ENCODE data around the gene CFAP126. TPM values are rescaled to one million over a fixed set of nuclear protein-coding genes. Genes with fewer than 3 reads are reported as not detected.
"Not testable (repeated sequence)": the region's sequence is repeated elsewhere in the genome, so short reads cannot be mapped to it uniquely, and the experiment has no call there.

The CFAP126 gene
- total RNA-seq, 3 donors from 2014 or later = 0.66 TPM; not detected in 2

DNA sequence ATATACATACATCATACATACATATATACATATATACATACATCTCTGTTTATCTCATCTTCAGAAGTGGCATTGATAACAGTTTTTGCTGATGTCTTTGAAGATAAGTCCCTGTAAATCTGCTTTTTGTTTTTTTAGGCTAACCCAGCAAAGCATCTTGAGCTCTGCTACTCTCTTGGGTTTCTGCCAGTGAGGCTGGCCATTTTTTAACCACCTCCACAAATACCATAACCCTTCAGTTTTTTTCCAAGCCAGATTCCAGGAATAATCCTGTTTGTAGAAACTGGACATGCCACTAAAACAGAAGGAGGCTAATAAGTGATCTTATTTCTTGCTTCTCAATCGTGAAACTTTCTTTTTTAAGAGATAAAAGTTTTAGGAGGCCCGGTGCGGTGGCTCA, 31.9 kb downstream of the CFAP126 start:
- H3K36me3 ChIP-seq = peaks cover 5% of the 10 kb centered on the region
- TF ChIP-seq, protein P1, sequence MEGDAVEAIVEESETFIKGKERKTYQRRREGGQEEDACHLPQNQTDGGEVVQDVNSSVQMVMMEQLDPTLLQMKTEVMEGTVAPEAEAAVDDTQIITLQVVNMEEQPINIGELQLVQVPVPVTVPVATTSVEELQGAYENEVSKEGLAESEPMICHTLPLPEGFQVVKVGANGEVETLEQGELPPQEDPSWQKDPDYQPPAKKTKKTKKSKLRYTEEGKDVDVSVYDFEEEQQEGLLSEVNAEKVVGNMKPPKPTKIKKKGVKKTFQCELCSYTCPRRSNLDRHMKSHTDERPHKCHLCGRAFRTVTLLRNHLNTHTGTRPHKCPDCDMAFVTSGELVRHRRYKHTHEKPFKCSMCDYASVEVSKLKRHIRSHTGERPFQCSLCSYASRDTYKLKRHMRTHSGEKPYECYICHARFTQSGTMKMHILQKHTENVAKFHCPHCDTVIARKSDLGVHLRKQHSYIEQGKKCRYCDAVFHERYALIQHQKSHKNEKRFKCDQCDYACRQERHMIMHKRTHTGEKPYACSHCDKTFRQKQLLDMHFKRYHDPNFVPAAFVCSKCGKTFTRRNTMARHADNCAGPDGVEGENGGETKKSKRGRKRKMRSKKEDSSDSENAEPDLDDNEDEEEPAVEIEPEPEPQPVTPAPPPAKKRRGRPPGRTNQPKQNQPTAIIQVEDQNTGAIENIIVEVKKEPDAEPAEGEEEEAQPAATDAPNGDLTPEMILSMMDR (IDR thresholded peaks at IDR 0.05) = no peak
- TF ChIP-seq POLR2A (IDR thresholded peaks at IDR 0.05) = no peak
- TF ChIP-seq POLR2AphosphoS5 (IDR thresholded peaks at IDR 0.05) = no peak
- no peaks in the 10 kb centered on the region for H3K4me1 ChIP-seq

DNA sequence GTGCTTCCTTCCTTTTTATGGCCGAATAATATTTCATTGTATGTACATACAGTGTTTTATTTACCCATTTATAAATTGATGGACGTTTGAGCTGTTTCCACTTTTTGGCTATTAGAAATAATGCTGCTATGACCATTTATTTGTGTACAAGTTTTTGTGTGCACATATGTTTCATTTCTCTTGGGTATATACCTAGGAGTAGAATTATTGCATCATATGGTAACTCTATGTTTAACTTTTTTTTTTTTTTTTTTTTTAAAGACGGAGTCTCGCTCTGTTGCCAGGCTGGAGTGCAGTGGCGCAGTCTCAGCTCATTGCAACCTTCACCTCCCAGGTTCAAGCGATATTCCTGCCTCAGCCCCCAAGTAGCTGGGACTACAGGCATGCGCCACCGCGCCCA, 34.5 kb downstream of the CFAP126 start:
- Histone ChIP-seq H3K9me3 (no peaks in the 10 kb centered on the region), H3K27ac (no peak overlapping the region), H3K36me3 (peaks cover 18% of the 10 kb centered on the region), H3K27me3 (no peaks in the 10 kb centered on the region), H3K4me3 (no peak overlapping the region), H3K4me1 (no peaks in the 10 kb centered on the region)
- DNase-seq (ENCODE audit: low spot score in 2 of 2) = no peak
- TF ChIP-seq, protein P1 (IDR thresholded peaks at IDR 0.05) = no peak
- TF ChIP-seq POLR2A (IDR thresholded peaks at IDR 0.05) (no peak), POLR2AphosphoS5 (IDR thresholded peaks at IDR 0.05) (no peak)
- intact Hi-C loops (cut with DNase I; ENCODE audit: low total_unique reads) = no loop called here

More for the DNA sequence above, 31.9 kb downstream of the CFAP126 start:
- intact Hi-C loops (cut with DNase I; ENCODE audit: low total_unique reads) = no loop called here
- Histone ChIP-seq H3K27ac (peak overlapping the region in 1 of 2 donors; percentile 28), H3K27me3 (no peaks in the 10 kb centered on the region), H3K4me3 (no peak overlapping the region), H3K9me3 (no peaks in the 10 kb centered on the region)
- no peak for DNase-seq (ENCODE audit: low spot score in 2 of 2)

DNA sequence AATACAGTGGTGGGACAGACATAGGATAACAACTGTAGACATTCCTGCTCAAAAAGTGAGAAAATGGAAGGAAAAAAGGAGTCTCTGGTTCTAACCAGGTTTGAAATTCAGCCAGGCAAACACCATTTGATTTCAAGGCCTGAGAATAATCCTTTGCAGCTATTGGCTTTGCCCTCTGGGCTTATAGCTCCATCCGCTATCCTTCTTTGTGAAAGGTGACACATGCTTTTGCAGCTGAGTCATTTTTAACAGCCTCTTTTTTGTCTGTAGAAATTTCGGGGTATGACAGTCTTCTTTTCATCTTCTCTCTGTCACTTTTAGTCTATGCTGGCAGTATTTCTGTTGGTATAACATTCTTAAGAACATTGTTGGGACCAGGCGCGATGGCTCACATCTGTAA, 37.3 kb downstream of the CFAP126 start:
- Histone ChIP-seq H3K36me3 (peaks cover 18% of the 10 kb centered on the region), H3K4me1 (no peaks in the 10 kb centered on the region), H3K9me3 (no peaks in the 10 kb centered on the region), H3K27ac (no peak overlapping the region), H3K4me3 (no peak overlapping the region), H3K27me3 (no peaks in the 10 kb centered on the region)
- DNase-seq (ENCODE audit: low spot score in 2 of 2) = no peak
- intact Hi-C loops (cut with DNase I; ENCODE audit: low total_unique reads) = no loop called here
- TF ChIP-seq POLR2AphosphoS5 (IDR thresholded peaks at IDR 0.05) (no peak), POLR2A (IDR thresholded peaks at IDR 0.05) (no peak)
- TF ChIP-seq, protein P1 (IDR thresholded peaks at IDR 0.05) = no peak

DNA sequence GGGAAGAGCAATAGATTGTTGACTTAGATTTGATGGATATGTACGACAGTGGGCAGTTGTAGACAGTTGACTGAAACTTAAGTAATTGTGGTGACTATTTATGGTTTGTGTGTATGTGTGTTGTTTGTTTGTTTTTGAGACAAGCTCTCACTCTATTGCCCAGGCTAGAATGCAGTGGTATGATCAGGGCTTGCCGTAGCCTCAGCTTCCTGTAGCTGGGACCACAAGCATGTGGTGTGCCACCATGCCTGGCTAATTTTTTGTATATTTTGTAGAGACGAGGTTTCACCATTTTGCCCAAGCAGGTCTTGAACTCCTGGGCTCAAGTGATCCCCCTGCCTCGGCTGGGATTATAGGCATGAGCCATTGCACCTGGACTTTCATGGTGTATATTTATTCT, 43.7 kb downstream of the CFAP126 start:
- intact Hi-C loops (cut with DNase I; ENCODE audit: low total_unique reads) = no loop called here
- no peaks in the 10 kb centered on the region for H3K4me1 ChIP-seq
- DNase-seq (ENCODE audit: low spot score in 2 of 2) = no peak
- no peaks in the 10 kb centered on the region for H3K9me3 ChIP-seq
- H3K27ac ChIP-seq = no peak overlapping the region
- no peak overlapping the region for H3K4me3 ChIP-seq
- TF ChIP-seq POLR2AphosphoS5 (IDR thresholded peaks at IDR 0.05) (no peak), POLR2A (IDR thresholded peaks at IDR 0.05) (no peak)
- TF ChIP-seq, protein P1 (IDR thresholded peaks at IDR 0.05) = no peak
- peaks cover 3% of the 10 kb centered on the region for H3K36me3 ChIP-seq
- no peaks in the 10 kb centered on the region for H3K27me3 ChIP-seq

DNA sequence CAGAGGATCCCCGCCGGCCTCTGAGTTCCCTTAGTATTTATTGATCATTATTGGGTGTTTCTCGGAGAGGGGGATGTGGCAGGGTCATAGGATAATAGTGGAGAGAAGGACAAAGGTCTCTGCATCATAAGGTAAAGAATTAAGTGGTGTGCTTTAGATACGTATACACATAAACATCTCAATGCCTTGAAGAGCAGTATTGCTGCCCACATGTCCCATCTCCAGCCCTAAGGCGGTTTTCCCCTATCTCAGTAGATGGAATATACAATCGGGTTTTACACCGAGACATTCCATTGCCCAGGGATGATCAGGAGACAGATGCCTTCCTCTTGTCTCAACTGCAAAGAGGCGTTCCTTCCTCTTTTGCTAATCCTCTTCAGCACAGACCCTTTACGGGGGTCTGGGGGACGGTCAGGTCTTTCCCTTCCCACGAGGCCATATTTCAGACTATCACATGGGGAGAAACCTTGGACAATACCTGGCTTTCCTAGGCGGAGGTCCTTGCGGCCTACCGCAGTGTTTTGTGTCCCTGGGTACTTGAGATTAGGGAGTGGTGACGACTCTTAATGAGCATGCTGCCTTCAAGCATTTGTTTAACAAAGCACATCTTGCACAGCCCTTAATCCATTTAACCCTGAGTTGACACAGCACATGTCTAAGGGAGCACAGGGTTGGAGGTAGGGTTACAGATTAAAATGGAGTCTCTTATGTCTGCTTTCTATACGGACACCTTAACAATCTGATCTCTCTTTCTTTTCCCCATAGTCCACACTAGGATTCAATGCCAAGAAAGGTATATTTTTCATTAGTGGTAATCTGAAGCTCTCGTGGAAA, 51.6 kb downstream of the CFAP126 start:
- DNase-seq (ENCODE audit: low spot score in 2 of 2); H3K27me3 ChIP-seq; H3K9me3 ChIP-seq; intact Hi-C loops (cut with DNase I; ENCODE audit: low total_unique reads); H3K27ac ChIP-seq; H3K4me1 ChIP-seq; H3K4me3 ChIP-seq; H3K36me3 ChIP-seq: not testable (repeated sequence)

Other genes starting within 250 kb of the CFAP126 start
- 10 to 100 TPM; 32.5 to 50.1 (median 37.0) TPM for gene PFDN2, start 249.8 kb downstream of the CFAP126 start, total RNA-seq
- gene NIT1, start 249.8 kb downstream of the CFAP126 start, total RNA-seq = 10 to 100 TPM; 36.3 to 44.5 (median 37.0) TPM
- gene DEDD, start 235.2 kb downstream of the CFAP126 start, total RNA-seq = 10 to 100 TPM; 28.7 to 39.0 (median 37.6) TPM
- 10 to 100 TPM; 76.0 to 90.3 (median 87.5) TPM for gene UFC1, start 213.9 kb downstream of the CFAP126 start, total RNA-seq
- 10 to 100 TPM; 11.7 to 26.9 (median 24.9) TPM for gene USP21, start 208.4 kb downstream of the CFAP126 start, total RNA-seq
- 10 to 100 TPM; 19.5 to 26.8 (median 25.2) TPM for gene PPOX, start 201.4 kb downstream of the CFAP126 start, total RNA-seq
- gene B4GALT3, start 190.4 kb downstream of the CFAP126 start, total RNA-seq = 10 to 100 TPM; 23.4 to 41.3 (median 29.4) TPM
- gene ADAMTS4, start 168.8 kb downstream of the CFAP126 start, total RNA-seq = 10 to 100 TPM in 2 of 3 donors, 1 to 10 TPM in 1; 4.8 to 85.5 (median 24.6) TPM
- gene NDUFS2, start 165.5 kb downstream of the CFAP126 start, total RNA-seq = 100 to 1,000 TPM; 102 to 129 (median 116) TPM
- 100 to 1,000 TPM in 1 of 3 donors, 10 to 100 TPM in 2; 40.3 to 153 (median 70.1) TPM for gene FCER1G, start 152.6 kb downstream of the CFAP126 start, total RNA-seq
- not detected for gene APOA2, start 144.2 kb downstream of the CFAP126 start, total RNA-seq
- gene TOMM40L, start 141.8 kb downstream of the CFAP126 start, total RNA-seq = 1 to 10 TPM; 6.9 to 9.4 (median 8.2) TPM
- not detected for gene NR1I3, start 129.7 kb downstream of the CFAP126 start, total RNA-seq
- gene PCP4L1, start 109.1 kb downstream of the CFAP126 start, total RNA-seq = 1 to 10 TPM in 1 of 3 donors, under 1 TPM in 2; 0.32 to 2.0 (median 0.73) TPM
- 1 to 10 TPM; 1.3 to 3.6 (median 3.2) TPM for gene MPZ, start 57.9 kb downstream of the CFAP126 start, total RNA-seq
- 10 to 100 TPM; 18.0 to 42.4 (median 23.9) TPM for gene SDHC, start 53.5 kb downstream of the CFAP126 start, total RNA-seq
- gene FCGR2A, start 137.6 kb upstream of the CFAP126 start, total RNA-seq = 10 to 100 TPM; 33.1 to 70.6 (median 48.4) TPM
- gene HSPA6, start 156.7 kb upstream of the CFAP126 start, total RNA-seq = 10 to 100 TPM in 1 of 3 donors, 1 to 10 TPM in 2; 1.3 to 17.1 (median 5.3) TPM
- gene FCGR3A, start 181.9 kb upstream of the CFAP126 start, total RNA-seq = 10 to 100 TPM in 2 of 3 donors, 1 to 10 TPM in 1; 8.6 to 23.9 (median 12.9) TPM

Data from breast epithelium (tissue), 4 donors.